LHCN-M2 (cell line): ENCODE measurements around the gene GNRHR. TPM values are rescaled to one million over a fixed set of nuclear protein-coding genes. Genes with fewer than 3 reads are reported as not detected.

Experiments
- DNase-seq: peaks from one replicate; pipeline ENCODE4 v3.0.0-alpha.2; 2012; ENCODE audit warnings: low read depth
- total RNA-seq: library from RNA; depleted of rRNA; stranded (reverse); fragments of >200 nt; gene quantifications from 2 replicates; pipeline ENCODE4 v1.2.3, GENCODE V29; 2014; rRNA removed

GNRHR gene
- total RNA-seq, 1 experiment from 2014 or later = not detected

DNA sequence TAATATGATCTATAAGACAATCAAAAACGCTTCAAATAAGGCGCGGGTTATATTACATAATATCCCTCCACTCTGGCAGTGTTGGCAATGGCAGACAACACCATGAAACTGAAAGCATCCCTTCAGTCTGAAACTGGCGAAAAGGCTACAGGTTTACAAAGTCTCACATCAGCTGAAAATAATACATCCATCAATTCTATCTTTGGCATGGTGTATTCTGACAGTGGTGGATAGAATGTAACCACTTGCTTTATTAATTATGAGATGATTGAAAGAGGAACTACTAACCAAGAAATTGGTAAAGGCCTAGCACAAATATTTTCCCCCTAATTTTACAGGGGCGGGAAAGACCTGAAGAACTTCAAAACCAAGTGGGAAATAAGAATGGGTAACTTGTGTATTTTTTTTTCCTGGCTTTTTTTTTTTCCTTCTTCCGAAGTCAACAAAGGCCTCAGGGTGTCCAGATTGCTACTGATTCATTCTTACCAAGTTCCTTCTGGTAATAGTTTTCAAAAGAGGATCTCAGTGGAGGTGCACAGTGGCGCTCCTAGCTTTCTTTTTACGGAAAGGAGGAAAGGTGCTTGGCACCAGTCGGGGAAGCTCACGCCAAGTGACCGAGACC, 54.0 kb downstream of the GNRHR start:
- peak; percentile 15 for DNase-seq

DNA sequence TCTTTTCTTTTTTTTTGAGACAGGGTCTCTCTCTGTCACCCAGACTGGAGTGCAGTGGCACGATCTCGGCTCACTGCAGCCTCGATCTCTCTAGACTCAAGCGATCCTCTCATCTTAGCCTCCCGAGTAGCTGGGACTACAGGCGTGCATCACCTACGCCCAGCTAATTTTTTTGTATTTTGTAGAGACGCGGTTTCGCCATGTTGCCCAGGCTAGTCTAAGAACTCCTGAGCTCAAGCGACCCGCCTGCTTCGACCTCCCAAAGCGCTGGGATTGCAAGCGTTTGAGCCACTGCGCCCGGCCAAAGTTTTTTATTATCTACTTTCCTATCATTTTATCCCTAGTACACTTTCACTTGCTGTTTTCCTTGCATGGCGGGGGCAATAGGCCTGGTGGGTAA, 54.6 kb downstream of the GNRHR start:
- no peak for DNase-seq

DNA sequence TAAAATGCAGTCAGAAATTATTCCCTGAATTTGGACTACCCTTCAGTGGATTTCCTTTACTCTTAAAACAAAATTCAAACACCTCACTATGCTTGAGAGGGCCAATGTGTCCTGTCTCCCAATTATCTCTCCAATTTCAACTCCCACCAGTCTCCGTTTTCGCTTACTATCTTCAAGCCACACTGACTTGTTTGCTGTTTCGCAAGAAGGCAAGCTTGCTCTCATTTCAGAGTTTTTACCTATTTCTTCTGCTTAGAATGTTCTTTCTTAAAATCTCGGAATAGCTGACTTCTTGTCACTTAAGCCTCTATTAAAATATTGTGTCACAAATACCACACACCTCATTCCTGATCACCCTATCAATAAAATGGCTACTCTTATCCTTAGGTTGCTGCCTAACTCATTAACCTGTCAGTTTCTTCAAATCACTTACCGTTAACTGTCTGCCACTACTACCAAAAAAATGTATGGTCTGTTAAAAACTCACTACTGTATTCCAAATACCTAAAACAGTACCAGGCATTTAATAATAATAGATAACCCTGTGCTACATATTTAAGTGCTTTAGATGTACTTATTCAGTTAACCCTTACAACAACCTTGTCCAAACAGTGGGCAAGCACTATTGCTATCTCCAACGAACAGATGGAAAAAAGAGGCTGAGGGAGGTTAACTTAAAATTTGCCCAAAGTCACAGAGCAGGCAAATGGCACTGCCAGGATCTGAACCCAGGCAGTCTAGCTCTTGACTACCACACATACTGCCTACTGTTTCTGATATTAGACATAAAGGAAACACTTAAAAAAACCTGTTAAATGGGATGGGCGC, 56.1 kb downstream of the GNRHR start:
- no peak for DNase-seq

DNA sequence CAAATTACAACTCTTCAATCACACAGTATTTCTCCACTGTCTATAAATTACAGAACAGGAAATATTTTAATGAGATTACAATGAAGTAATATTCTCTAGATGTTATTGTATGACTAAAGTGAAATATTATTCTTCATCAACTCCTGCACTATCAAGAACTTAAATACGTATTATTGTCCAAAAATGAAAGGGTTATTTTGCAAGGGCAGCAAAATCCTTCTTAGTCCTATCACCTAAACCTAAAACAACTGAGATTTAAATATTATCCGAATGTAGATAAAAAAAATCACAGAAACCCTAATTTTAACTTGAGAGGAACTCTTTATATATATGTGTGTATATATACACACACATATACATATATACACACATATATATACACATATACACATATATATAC, 58.1 kb downstream of the GNRHR start:
- no peak for DNase-seq

DNA sequence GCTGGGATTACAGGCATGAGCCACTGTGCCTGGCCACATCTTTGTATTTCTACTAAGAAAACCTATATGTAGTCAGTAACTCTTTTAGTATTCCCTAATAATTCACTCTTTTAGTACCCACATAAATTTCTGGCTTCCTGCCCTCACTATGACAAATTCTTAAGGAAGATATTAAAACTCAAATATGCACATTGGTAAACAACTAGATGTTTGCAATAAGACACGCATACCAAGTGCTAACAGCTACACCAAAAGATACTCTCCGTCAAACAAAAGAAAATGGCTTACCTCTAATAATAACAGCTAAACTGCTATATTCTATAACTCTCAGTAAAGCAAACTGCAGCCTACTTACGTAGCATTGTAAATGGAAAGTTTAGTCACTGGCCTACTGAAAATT, 59.5 kb downstream of the GNRHR start:
- no peak for DNase-seq

DNA sequence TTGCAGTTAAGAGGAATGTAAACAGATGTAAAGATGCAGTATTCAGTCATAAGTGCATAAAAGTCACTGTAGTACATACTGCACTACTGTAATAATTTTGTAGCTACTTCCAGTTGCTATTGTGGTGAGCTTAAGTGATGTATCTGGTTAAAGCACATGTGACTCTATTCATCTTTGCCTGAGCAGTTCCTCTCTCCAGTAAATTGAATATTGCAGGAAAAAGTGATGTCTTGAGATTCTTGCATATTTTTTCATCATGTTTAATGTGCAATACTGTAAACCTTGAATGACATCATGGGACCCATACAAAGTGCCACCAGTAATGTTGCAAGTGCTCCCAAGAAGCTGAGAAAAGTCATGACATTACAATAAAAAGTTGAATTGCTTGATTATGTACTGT, 62.9 kb downstream of the GNRHR start:
- DNase-seq = no peak

Other genes with a start within 250 kb of the GNRHR start
- 11.2 and 16.0 TPM in 2 replicates for gene CENPC, start 208.9 kb downstream of the GNRHR start, total RNA-seq
- gene STAP1, start 195.7 kb downstream of the GNRHR start, total RNA-seq = not detected in 2 replicates
- gene UBA6, start 53.2 kb downstream of the GNRHR start, total RNA-seq = 174 and 295 TPM in 2 replicates
- not detected in 2 replicates for gene TMPRSS11D, start 129.6 kb upstream of the GNRHR start, total RNA-seq
- gene TMPRSS11A, start 209.1 kb upstream of the GNRHR start, total RNA-seq = not detected in 2 replicates